IMR-90 (cell line): ENCODE measurements around the gene SPI1.

Experiments
- BHLHE40 ChIP-seq: fragments of 150-350 bp; IDR thresholded peaks from 2 replicates; pipeline ENCODE4 v1.6.1; 2016; ENCODE audit warnings: mild to moderate bottlenecking, low read depth, low read length
- FOS ChIP-seq: fragments of 150-350 bp; IDR thresholded peaks from 2 replicates; pipeline ENCODE4 v1.6.1; 2016; ENCODE audit warnings: low read depth, low read length
- MAFK ChIP-seq: IDR thresholded peaks from 2 replicates; pipeline ENCODE4 v1.6.1; 2012; ENCODE audit warnings: low read depth, low read length, improper control_type of control experiment
- MAZ ChIP-seq: IDR thresholded peaks from 2 replicates; pipeline ENCODE4 v1.6.1; 2012; ENCODE audit warnings: low read depth, mild to moderate bottlenecking, low read length, improper control_type of control experiment, moderate library complexity, borderline replicate concordance
- MXI1 ChIP-seq: IDR thresholded peaks from 2 replicates; pipeline ENCODE4 v1.6.1; 2012; ENCODE audit warnings: low read depth, mild to moderate bottlenecking, low read length, moderate library complexity, borderline replicate concordance
- NFE2L2 ChIP-seq: fragments of 150-350 bp; IDR thresholded peaks from 2 replicates; pipeline ENCODE4 v1.6.1; 2016; ENCODE audit warnings: low read depth, mild to moderate bottlenecking, low read length
- POLR2A ChIP-seq: IDR thresholded peaks from 2 replicates; pipeline ENCODE4 v1.6.1; 2012; ENCODE audit warnings: mild to moderate bottlenecking, low read depth, low read length
- RAD21 ChIP-seq: IDR thresholded peaks from 2 replicates; pipeline ENCODE4 v1.6.1; 2012; ENCODE audit warnings: low read length, improper control_type of control experiment
- RCOR1 ChIP-seq: IDR thresholded peaks from 2 replicates; pipeline ENCODE4 v1.6.1; 2012; ENCODE audit warnings: mild to moderate bottlenecking, low read length, improper control_type of control experiment; ENCODE audit not compliant: insufficient replicate concordance
- RFX5 ChIP-seq: IDR thresholded peaks from 2 replicates; pipeline ENCODE4 v1.8.0; 2012; ENCODE audit warnings: low read depth, mild to moderate bottlenecking, low read length, moderate library complexity
- SMC3 ChIP-seq: fragments of 150-350 bp; IDR thresholded peaks from 2 replicates; pipeline ENCODE4 v1.6.1; 2016; ENCODE audit warnings: low read depth, mild to moderate bottlenecking, antibody characterized with exemption, low read length, moderate library complexity
- TF ChIP-seq, protein P1 (sequence below): conservative IDR thresholded peaks from 2 replicates; pipeline ENCODE4 v1.5.1; 2012; ENCODE audit warnings: mild to moderate bottlenecking, low read depth, low read length, improper control_type of control experiment
- TF ChIP-seq, protein P2 (sequence below): fragments of 150-350 bp; IDR thresholded peaks from 2 replicates; pipeline ENCODE4 v1.6.1; 2017; ENCODE audit warnings: mild to moderate bottlenecking, antibody characterized with exemption, low read length, low read depth

DNA sequence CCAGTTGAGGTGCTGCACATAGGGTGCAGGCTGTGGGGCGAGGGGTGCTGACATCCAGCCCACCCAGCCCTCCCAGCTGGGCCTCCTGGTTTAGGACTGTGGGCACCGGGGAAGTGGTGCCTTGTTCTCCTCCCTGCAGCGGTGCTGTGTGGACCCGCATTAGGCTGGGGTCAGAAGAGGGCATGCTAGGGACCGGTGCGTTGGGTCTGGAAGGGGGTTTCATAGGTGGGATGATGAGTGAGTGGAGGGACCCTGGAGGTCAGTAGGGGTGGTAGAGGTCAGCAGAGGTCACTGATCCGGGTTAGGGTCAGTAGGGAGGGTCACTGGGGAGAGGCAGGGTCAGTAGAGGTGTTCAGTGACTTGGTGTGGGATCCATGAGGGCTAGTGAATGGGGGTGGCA lies 19.2 kb downstream of the SPI1 start:
- TF ChIP-seq RAD21 (no peak), POLR2A (no peak), MXI1 (no peak), MAFK (no peak), RFX5 (no peak), FOS (no peak), BHLHE40 (no peak), RCOR1 (no peak), MAZ (no peak), NFE2L2 (no peak), SMC3 (no peak)
- TF ChIP-seq, protein P1, sequence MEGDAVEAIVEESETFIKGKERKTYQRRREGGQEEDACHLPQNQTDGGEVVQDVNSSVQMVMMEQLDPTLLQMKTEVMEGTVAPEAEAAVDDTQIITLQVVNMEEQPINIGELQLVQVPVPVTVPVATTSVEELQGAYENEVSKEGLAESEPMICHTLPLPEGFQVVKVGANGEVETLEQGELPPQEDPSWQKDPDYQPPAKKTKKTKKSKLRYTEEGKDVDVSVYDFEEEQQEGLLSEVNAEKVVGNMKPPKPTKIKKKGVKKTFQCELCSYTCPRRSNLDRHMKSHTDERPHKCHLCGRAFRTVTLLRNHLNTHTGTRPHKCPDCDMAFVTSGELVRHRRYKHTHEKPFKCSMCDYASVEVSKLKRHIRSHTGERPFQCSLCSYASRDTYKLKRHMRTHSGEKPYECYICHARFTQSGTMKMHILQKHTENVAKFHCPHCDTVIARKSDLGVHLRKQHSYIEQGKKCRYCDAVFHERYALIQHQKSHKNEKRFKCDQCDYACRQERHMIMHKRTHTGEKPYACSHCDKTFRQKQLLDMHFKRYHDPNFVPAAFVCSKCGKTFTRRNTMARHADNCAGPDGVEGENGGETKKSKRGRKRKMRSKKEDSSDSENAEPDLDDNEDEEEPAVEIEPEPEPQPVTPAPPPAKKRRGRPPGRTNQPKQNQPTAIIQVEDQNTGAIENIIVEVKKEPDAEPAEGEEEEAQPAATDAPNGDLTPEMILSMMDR = no peak
- TF ChIP-seq, protein P2, sequence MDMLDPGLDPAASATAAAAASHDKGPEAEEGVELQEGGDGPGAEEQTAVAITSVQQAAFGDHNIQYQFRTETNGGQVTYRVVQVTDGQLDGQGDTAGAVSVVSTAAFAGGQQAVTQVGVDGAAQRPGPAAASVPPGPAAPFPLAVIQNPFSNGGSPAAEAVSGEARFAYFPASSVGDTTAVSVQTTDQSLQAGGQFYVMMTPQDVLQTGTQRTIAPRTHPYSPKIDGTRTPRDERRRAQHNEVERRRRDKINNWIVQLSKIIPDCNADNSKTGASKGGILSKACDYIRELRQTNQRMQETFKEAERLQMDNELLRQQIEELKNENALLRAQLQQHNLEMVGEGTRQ = no peak
